ENCODE data around the gene PYGO1. TPM values are rescaled to one million over a fixed set of nuclear protein-coding genes. Genes with fewer than 3 reads are reported as not detected.
A peak's percentile ranks its signal among the peaks of the same experiment; 100 is the strongest.

PYGO1 gene
- total RNA-seq, 1 donor from 2014 or later: 9.3 TPM

DNA sequence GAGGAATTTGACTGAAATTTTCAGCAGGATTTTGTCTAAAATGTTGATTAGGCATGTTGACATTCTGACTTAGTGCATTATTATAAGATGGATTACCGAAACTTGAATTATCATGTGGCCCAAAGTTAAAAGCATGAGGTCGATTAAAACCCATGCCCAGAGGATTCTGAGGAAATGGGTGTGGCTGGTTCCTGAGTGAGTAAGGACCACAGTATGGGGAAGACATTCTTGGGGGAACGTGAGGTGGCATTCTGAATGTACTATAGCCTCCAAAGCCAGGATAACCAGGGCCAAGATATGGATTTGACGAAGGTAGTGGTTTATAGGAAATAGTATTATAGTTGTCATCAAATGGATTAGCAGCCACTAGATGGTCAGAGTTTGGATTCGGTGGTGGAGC lies 41.4 kb downstream of the PYGO1 start:
- Mint-ChIP-seq H3K9me3 (peaks cover 13% of the 10 kb centered on the region), H3K36me3 (peaks cover 34% of the 10 kb centered on the region), H3K4me1 (peaks cover under 1% of the 10 kb centered on the region), H3K4me3 (no peak overlapping the region), H3K27ac (no peak overlapping the region), H3K27me3 (ENCODE audit: insufficient read depth, low read depth) (no peaks in the 10 kb centered on the region)
- H3K27me3 ChIP-seq: no peaks in the 10 kb centered on the region
- H3K9me3 ChIP-seq (ENCODE audit: low read depth): no peaks in the 10 kb centered on the region
- H2AFZ ChIP-seq (replicated peaks): no peak overlapping the region
- no peaks in the 10 kb centered on the region for H3K4me1 ChIP-seq
- DNase-seq (ENCODE audit: low spot score): no peak
- H3K27ac ChIP-seq: no peak overlapping the region
- TF ChIP-seq EZH2 (IDR thresholded peaks at IDR 0.05) (no peak), EZH2phosphoT487 (IDR thresholded peaks at IDR 0.05) (no peak)
- TF ChIP-seq, protein P1, sequence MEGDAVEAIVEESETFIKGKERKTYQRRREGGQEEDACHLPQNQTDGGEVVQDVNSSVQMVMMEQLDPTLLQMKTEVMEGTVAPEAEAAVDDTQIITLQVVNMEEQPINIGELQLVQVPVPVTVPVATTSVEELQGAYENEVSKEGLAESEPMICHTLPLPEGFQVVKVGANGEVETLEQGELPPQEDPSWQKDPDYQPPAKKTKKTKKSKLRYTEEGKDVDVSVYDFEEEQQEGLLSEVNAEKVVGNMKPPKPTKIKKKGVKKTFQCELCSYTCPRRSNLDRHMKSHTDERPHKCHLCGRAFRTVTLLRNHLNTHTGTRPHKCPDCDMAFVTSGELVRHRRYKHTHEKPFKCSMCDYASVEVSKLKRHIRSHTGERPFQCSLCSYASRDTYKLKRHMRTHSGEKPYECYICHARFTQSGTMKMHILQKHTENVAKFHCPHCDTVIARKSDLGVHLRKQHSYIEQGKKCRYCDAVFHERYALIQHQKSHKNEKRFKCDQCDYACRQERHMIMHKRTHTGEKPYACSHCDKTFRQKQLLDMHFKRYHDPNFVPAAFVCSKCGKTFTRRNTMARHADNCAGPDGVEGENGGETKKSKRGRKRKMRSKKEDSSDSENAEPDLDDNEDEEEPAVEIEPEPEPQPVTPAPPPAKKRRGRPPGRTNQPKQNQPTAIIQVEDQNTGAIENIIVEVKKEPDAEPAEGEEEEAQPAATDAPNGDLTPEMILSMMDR (IDR thresholded peaks at IDR 0.05): no peak
- H3K36me3 ChIP-seq: no peaks in the 10 kb centered on the region
- no peaks in the 10 kb centered on the region for H3F3A ChIP-seq (ENCODE audit: low read depth)
- H3K9ac ChIP-seq: no peak overlapping the region
- H4K20me1 ChIP-seq (ENCODE audit: low read depth): no peaks in the 10 kb centered on the region
- H3K4me3 ChIP-seq: no peak overlapping the region
- no peak overlapping the region for H3K4me2 ChIP-seq
- no peaks in the 10 kb centered on the region for H3K79me2 ChIP-seq (ENCODE audit: low read depth)

DNA sequence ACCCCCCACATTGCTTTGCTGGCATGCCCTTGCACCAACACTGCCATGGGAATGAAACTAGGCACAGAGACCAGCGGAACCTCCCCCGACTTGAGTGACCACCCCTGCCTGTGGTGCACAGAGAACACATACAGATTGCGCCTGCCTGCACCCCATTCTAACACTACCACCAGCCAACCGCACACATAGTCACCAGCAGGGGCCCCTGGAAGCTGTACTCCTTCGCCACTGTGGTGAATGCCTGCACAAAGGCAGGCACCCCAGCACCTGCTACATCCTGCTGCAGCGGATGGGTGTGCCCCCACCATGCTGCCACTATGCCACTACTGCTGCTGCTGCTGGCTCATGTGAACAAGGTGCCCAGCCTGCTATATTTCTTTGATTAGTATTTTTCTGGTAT lies 52.7 kb downstream of the PYGO1 start:
- no peak for TF ChIP-seq EZH2 (IDR thresholded peaks at IDR 0.05)
- Mint-ChIP-seq H3K4me3 (no peak overlapping the region), H3K4me1 (peaks cover 6% of the 10 kb centered on the region), H3K27me3 (ENCODE audit: insufficient read depth, low read depth) (no peaks in the 10 kb centered on the region), H3K36me3 (no peaks in the 10 kb centered on the region), H3K27ac (peak overlapping the region; percentile 30), H3K9me3 (no peaks in the 10 kb centered on the region)
- no peaks in the 10 kb centered on the region for H3K27me3 ChIP-seq
- no peak overlapping the region for H3K4me2 ChIP-seq
- DNase-seq (ENCODE audit: low spot score): no peak
- H3K4me3 ChIP-seq: no peak overlapping the region
- no peak overlapping the region for H2AFZ ChIP-seq (replicated peaks)
- H3K9me3 ChIP-seq (ENCODE audit: low read depth): no peaks in the 10 kb centered on the region
- no peak overlapping the region for H3K9ac ChIP-seq
- H3K4me1 ChIP-seq: no peaks in the 10 kb centered on the region
- no peaks in the 10 kb centered on the region for H3F3A ChIP-seq (ENCODE audit: low read depth)
- no peaks in the 10 kb centered on the region for H3K36me3 ChIP-seq
- H3K79me2 ChIP-seq (ENCODE audit: low read depth): no peaks in the 10 kb centered on the region
- H4K20me1 ChIP-seq (ENCODE audit: low read depth): no peaks in the 10 kb centered on the region
- no peak overlapping the region for H3K27ac ChIP-seq

DNA sequence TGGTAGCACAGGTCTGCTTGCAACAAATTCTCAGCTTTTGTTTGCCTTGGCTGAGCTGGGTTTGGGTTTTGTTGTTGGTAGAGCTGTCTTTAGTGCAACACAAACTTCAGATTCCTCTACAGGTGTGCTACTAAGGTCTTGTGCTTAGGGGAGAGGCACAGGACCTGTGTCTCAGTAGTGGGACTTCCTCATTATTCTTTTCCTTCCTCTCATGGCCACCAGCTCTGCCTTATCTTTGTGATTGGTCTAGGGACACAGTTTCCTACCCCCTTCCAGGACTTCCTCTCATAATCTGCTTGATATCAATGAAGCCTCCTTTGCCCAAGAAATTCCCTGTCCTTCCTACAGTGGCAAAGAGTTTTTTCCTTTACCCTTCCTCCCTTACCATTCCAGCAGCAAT lies 55.2 kb downstream of the PYGO1 start:
- no peaks in the 10 kb centered on the region for H3K9me3 ChIP-seq (ENCODE audit: low read depth)
- H3K4me2 ChIP-seq: no peak overlapping the region
- H3K9ac ChIP-seq: no peak overlapping the region
- DNase-seq (ENCODE audit: low spot score): no peak
- H3K27ac Mint-ChIP-seq: no peak overlapping the region
- TF ChIP-seq EZH2 (IDR thresholded peaks at IDR 0.05) (no peak), EZH2phosphoT487 (IDR thresholded peaks at IDR 0.05) (no peak)
- TF ChIP-seq, protein P1 (IDR thresholded peaks at IDR 0.05): no peak
- H3K27me3 ChIP-seq: no peaks in the 10 kb centered on the region
- no peaks in the 10 kb centered on the region for H3K27me3 Mint-ChIP-seq (ENCODE audit: insufficient read depth, low read depth)
- H3K36me3 Mint-ChIP-seq: no peaks in the 10 kb centered on the region
- H3K9me3 Mint-ChIP-seq: no peaks in the 10 kb centered on the region
- H3K27ac ChIP-seq: no peak overlapping the region
- H3K4me1 Mint-ChIP-seq: no peaks in the 10 kb centered on the region
- H2AFZ ChIP-seq (replicated peaks): no peak overlapping the region
- no peaks in the 10 kb centered on the region for H3K4me1 ChIP-seq
- no peak overlapping the region for H3K4me3 ChIP-seq
- H3K36me3 ChIP-seq: no peaks in the 10 kb centered on the region
- H4K20me1 ChIP-seq (ENCODE audit: low read depth): no peaks in the 10 kb centered on the region
- H3F3A ChIP-seq (ENCODE audit: low read depth): no peaks in the 10 kb centered on the region
- no peaks in the 10 kb centered on the region for H3K79me2 ChIP-seq (ENCODE audit: low read depth)
- no peak overlapping the region for H3K4me3 Mint-ChIP-seq

DNA sequence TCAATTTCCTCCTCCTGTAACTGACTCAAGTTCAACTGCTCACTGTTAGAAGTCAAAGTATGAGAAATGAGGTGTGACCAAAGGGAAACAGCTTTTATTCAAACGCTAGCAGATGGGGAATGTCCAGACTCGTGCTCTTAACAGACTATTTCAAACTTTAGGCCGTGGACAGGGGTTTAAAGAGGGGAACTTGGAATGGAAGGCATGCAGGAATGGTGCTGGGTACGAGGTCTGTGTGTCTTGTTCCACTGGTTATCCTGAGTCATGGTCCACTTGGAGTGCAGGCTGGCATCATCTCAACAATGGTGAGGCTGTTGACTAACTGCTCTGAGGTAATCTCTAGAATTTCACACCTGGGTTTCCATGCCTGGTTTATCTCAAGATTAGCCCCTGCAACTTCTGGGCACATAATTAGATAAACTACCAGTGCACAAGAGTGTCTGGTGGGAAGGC lies 57.3 kb downstream of the PYGO1 start:
- H3K79me2 ChIP-seq (ENCODE audit: low read depth): no peaks in the 10 kb centered on the region
- TF ChIP-seq EZH2 (IDR thresholded peaks at IDR 0.05) (no peak), EZH2phosphoT487 (IDR thresholded peaks at IDR 0.05) (no peak)
- TF ChIP-seq, protein P1 (IDR thresholded peaks at IDR 0.05): no peak
- Mint-ChIP-seq H3K4me3 (no peak overlapping the region), H3K9me3 (peaks cover 3% of the 10 kb centered on the region), H3K27me3 (ENCODE audit: insufficient read depth, low read depth) (no peaks in the 10 kb centered on the region), H3K27ac (no peak overlapping the region), H3K36me3 (no peaks in the 10 kb centered on the region), H3K4me1 (no peaks in the 10 kb centered on the region)
- no peak overlapping the region for H3K9ac ChIP-seq
- H2AFZ ChIP-seq (replicated peaks): no peak overlapping the region
- no peak for DNase-seq (ENCODE audit: low spot score)
- H3K36me3 ChIP-seq: no peaks in the 10 kb centered on the region
- no peak overlapping the region for H3K4me2 ChIP-seq
- no peak overlapping the region for H3K4me3 ChIP-seq
- no peak overlapping the region for H3K27ac ChIP-seq
- no peaks in the 10 kb centered on the region for H3K27me3 ChIP-seq
- no peaks in the 10 kb centered on the region for H4K20me1 ChIP-seq (ENCODE audit: low read depth)
- H3K9me3 ChIP-seq (ENCODE audit: low read depth): no peaks in the 10 kb centered on the region
- no peaks in the 10 kb centered on the region for H3K4me1 ChIP-seq
- no peaks in the 10 kb centered on the region for H3F3A ChIP-seq (ENCODE audit: low read depth)

Measured in neural progenitor cell (in vitro differentiated cells).